Esophagus squamous epithelium (tissue), 4 donors: Measurements from ENCODE around the gene C16orf74.

Source experiments
- CTCF ChIP-seq, 6 experiments: fragments of 450-650 bp in 4 of 6; fragments of 200-600 bp in 2 of 6; sonication (generic) in 2 of 6; IDR thresholded peaks; one replicate each; pipeline ENCODE4 v1.5.1; 2016 to 2019; ENCODE audit warnings: antibody characterized with exemption in 6 of 6, mild to moderate bottlenecking in 4 of 6, moderate library complexity in 4 of 6
- POLR2A ChIP-seq, 4 donors: fragments of 450-650 bp; IDR thresholded peaks; one replicate each; pipeline ENCODE4 v1.6.1; 2017; ENCODE audit warnings: antibody characterized with exemption in 4 of 4, mild to moderate bottlenecking in 4 of 4, moderate library complexity in 3 of 4

DNA sequence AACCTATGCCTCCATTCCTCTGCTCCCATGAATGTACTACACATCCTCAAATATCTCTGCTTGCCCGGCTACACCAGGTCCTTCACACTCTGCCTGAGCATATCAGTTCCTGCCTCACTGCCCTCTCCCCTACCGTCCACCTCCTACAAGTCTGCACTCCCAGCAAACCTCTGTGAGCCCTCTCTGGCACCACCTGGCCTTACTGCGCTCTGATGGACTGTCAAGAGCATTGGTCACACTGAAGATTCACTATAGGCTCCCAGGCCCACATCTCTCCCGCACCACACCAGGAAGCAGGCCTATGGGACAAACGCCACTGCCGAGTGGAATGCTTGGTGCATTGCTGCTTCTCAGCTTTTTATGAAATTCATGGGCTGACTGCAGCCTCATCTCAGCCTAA, 71.0 kb downstream of the C16orf74 start:
- TF ChIP-seq CTCF (IDR thresholded peaks at IDR 0.05) (no peak), POLR2A (IDR thresholded peaks at IDR 0.05) (no peak)
